OCI-LY3 (cell line): ENCODE measurements around the gene GUCA2B.

Source experiments
- H2AFZ ChIP-seq: fragments of 200-600, 300-600 bp; shearing (Covaris generic); 2 replicates; pipeline ENCODE4 v1.6.0; 2014; ENCODE audit warnings: antibody characterized with exemption, low read depth, low read length
- H3K27ac ChIP-seq: fragments of 200-600, 300-600 bp; sonication (generic); 2 replicates; pipeline ENCODE4 v1.5.1; 2014; ENCODE audit warnings: mild to moderate bottlenecking, low read length, moderate library complexity, mixed read lengths
- H3K27me3 ChIP-seq: fragments of 200-600, 300-600 bp; sonication (generic); 2 replicates; pipeline ENCODE4 v1.6.1; 2014; ENCODE audit warnings: low read depth, low read length, mixed read lengths
- H3K36me3 ChIP-seq: fragments of 200-600, 300-600 bp; sonication (generic); replicated peaks from 2 replicates; pipeline ENCODE3; 2014; ENCODE audit warnings: low read depth, low read length, mixed read lengths
- H3K4me1 ChIP-seq: fragments of 300-600, 200-600 bp; sonication (generic); 2 replicates; pipeline ENCODE4 v1.6.1; 2014; ENCODE audit warnings: low read length, mixed read lengths
- H3K4me2 ChIP-seq: fragments of 200-600, 300-600 bp; sonication (generic); 2 replicates; pipeline ENCODE4 v1.6.1; 2014; ENCODE audit warnings: low read length, mixed read lengths
- H3K4me3 ChIP-seq: fragments of 300-600, 200-600 bp; sonication (generic); 2 replicates; pipeline ENCODE4 v1.5.1; 2014; ENCODE audit warnings: antibody characterized with exemption, mild to moderate bottlenecking, low read length, moderate library complexity
- H3K79me2 ChIP-seq: fragments of 300-600, 200-600 bp; shearing (Covaris generic); 2 replicates; pipeline ENCODE4 v1.6.1; 2014; ENCODE audit warnings: mild to moderate bottlenecking, low read length, mixed read lengths
- H3K9ac ChIP-seq: fragments of 300-600, 200-600 bp; shearing (Covaris generic); 2 replicates; pipeline ENCODE4 v1.6.0; 2014; ENCODE audit warnings: mild to moderate bottlenecking, low read length, moderate library complexity
- H3K9me3 ChIP-seq: fragments of 200-600, 300-600 bp; shearing (Covaris generic); 2 replicates; pipeline ENCODE4 v1.6.1; 2014; ENCODE audit warnings: low read length, mixed read lengths; ENCODE audit not compliant: insufficient read depth
- H4K20me1 ChIP-seq: fragments of 200-600, 300-600 bp; sonication (generic); 2 replicates; pipeline ENCODE4 v1.6.1; 2016; ENCODE audit warnings: low read length, mixed read lengths; ENCODE audit not compliant: insufficient read depth
- CTCF ChIP-seq: fragments of 200-600, 300-600 bp; sonication (generic); IDR thresholded peaks from 2 replicates; pipeline ENCODE4 v1.5.1; 2014; ENCODE audit warnings: antibody characterized with exemption, low read length, low read depth
- EZH2phosphoT487 ChIP-seq: fragments of 200-600 bp; shearing (Covaris generic); IDR thresholded peaks from 2 replicates; pipeline ENCODE4 v1.6.1; 2018; ENCODE audit warnings: antibody characterized with exemption, mixed run types, low read depth

Gene GUCA2B

GRCh38 chr1:42170779-42171621 is 17.8 kb downstream of the GUCA2B start:
- no peaks in the 10 kb centered on the region for H4K20me1 ChIP-seq
- H3K36me3 ChIP-seq = no peaks in the 10 kb centered on the region
- H3K9ac ChIP-seq = no peak overlapping the region
- no peak overlapping the region for H2AFZ ChIP-seq
- H3K27me3 ChIP-seq = no peaks in the 10 kb centered on the region
- H3K4me1 ChIP-seq = peaks cover 8% of the 10 kb centered on the region; the same call in 1 of the 2 replicates
- H3K4me3 ChIP-seq = no peak overlapping the region
- H3K27ac ChIP-seq = no peak overlapping the region
- no peaks in the 10 kb centered on the region for H3K79me2 ChIP-seq
- H3K4me2 ChIP-seq = no peak overlapping the region
- no peaks in the 10 kb centered on the region for H3K9me3 ChIP-seq
- TF ChIP-seq EZH2phosphoT487 = no peak
- TF ChIP-seq CTCF = no peak

DNA sequence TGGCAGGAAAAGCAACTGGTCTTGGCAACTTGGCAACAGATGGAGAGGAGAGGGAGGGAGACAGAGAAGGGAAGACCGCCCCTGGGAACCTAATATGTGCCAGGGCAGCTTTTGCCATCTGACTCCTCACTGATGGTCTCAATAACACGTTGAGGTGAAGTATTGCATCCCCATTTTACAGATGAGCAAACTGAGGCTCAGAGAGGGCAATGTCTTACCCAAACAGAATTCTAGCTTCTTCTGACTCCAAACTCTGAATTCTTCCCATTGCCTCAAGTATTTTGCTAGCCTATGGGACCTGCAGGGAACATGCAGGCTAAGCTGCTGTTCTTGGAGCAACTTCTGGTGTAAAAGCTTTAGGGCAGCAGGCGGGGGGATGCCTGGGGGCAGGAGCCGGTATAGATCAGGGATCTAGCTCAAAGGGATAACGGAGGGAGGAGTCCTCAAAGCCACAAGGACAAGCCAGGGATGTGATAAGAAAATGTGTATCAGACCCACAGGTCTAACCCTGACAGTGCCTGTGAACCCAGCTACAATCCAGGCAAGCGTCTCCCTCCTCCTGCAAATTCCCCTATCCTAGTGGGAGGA is 18.6 kb downstream of the GUCA2B start:
- TF ChIP-seq EZH2phosphoT487 (no peak), CTCF (no peak)
- no peaks in the 10 kb centered on the region for H3K27me3 ChIP-seq

GRCh38 chr1:42172381-42173133 is 19.3 kb downstream of the GUCA2B start:
- TF ChIP-seq EZH2phosphoT487 (no peak), CTCF (no peak)
- Histone ChIP-seq H3K4me2 (no peak overlapping the region), H2AFZ (no peak overlapping the region), H3K9me3 (no peaks in the 10 kb centered on the region), H3K4me1 (peaks cover 8% of the 10 kb centered on the region; the same call in 1 of the 2 replicates), H3K36me3 (no peaks in the 10 kb centered on the region), H3K4me3 (no peak overlapping the region), H3K27me3 (no peaks in the 10 kb centered on the region), H3K9ac (no peak overlapping the region), H4K20me1 (no peaks in the 10 kb centered on the region), H3K27ac (no peak overlapping the region), H3K79me2 (no peaks in the 10 kb centered on the region)

More for the DNA sequence above, 18.6 kb downstream of the GUCA2B start:
- no peak overlapping the region for H3K4me3 ChIP-seq
- peaks cover 8% of the 10 kb centered on the region; the same call in 1 of the 2 replicates for H3K4me1 ChIP-seq
- no peaks in the 10 kb centered on the region for H3K79me2 ChIP-seq
- no peak overlapping the region for H3K9ac ChIP-seq
- H3K4me2 ChIP-seq = no peak overlapping the region
- no peak overlapping the region for H3K27ac ChIP-seq
- no peaks in the 10 kb centered on the region for H3K9me3 ChIP-seq
- no peak overlapping the region for H2AFZ ChIP-seq
- no peaks in the 10 kb centered on the region for H3K36me3 ChIP-seq
- H4K20me1 ChIP-seq = no peaks in the 10 kb centered on the region
